Gastrocnemius medialis (tissue), 4 donors: ENCODE data around the gene ATP9A. TPM values are rescaled to one million over a fixed set of nuclear protein-coding genes. Genes with fewer than 3 reads are reported as not detected.

Experiments used
- ATAC-seq, 2 donors: fragments of 150-250 bp; one replicate each; pipeline ENCODE4 v1.9.1; 2016
- DNase-seq, 2 donors: peaks; one replicate each; pipeline ENCODE4 v3.0.0-alpha.2; 2019
- H3K27ac ChIP-seq, 4 donors: fragments of 200-600 bp; sonication (generic); 1 replicate in 1 of 4; 2 replicates in 3 of 4; pipeline ENCODE4 v1.5.1; 2016 to 2018; ENCODE audit warnings: mild to moderate bottlenecking in 2 of 4, moderate library complexity in 1 of 4
- H3K27me3 ChIP-seq, 3 donors: fragments of 200-600 bp; sonication (generic) in 2 of 3; 1 replicate in 1 of 3; 2 replicates in 2 of 3; pipeline versions ENCODE4 v1.5.1 to v1.6.0; 2016 to 2019; ENCODE audit warnings: mild to moderate bottlenecking in 1 of 3, moderate library complexity in 1 of 3
- H3K36me3 ChIP-seq, 2 donors: fragments of 200-600 bp; sonication (generic) in 1 of 2; one replicate each; pipeline ENCODE4 v1.5.1; 2017 to 2018
- H3K4me1 ChIP-seq, 2 donors: fragments of 200-600 bp; sonication (generic) in 1 of 2; one replicate each; pipeline ENCODE4 v1.5.1; 2016 to 2017; ENCODE audit warnings: mild to moderate bottlenecking in 2 of 2
- H3K4me3 ChIP-seq, 4 donors: fragments of 200-600 bp; sonication (generic) in 3 of 4; 1 replicate in 1 of 4; 2 replicates in 3 of 4; pipeline ENCODE4 v1.5.1; 2016 to 2019; ENCODE audit warnings: mild to moderate bottlenecking in 2 of 4
- H3K9me3 ChIP-seq, 3 donors: fragments of 200-600 bp; sonication (generic) in 2 of 3; 1 replicate in 1 of 3; 2 replicates in 2 of 3; pipeline ENCODE4 v1.5.1; 2016 to 2019
- POLR2A ChIP-seq, 2 donors: fragments of 450-650 bp; IDR thresholded peaks; one replicate each; pipeline ENCODE4 v1.6.1; 2017; ENCODE audit warnings: antibody characterized with exemption in 2 of 2, mild to moderate bottlenecking in 2 of 2, moderate library complexity in 2 of 2
- in situ Hi-C, 4 donors: fragments of 200-750 bp; cut with MboI; loops; one replicate each; pipeline versions ENCODE4 v1.15.0 to v1.8.0; 2017; ENCODE audit warnings: low sequenced_read_pairs in 4 of 4
- intact Hi-C: fragments of 100-400 bp; cut with DNase I; formaldehyde crosslinking; loops from one replicate; pipeline ENCODE4 v1.15.1; 2023; ENCODE audit warnings: low total_unique reads
- total RNA-seq, 4 donors: library from RNA; depleted of rRNA; stranded (reverse); fragments of >200 nt; gene quantifications; one replicate each; pipeline versions ENCODE4 v1.1.0 to v1.2.3, GENCODE V29; 2016
- TF ChIP-seq, protein P1 (sequence below), 5 experiments: fragments of 450-650 bp in 3 of 5; fragments of 200-600 bp in 2 of 5; sonication (generic) in 2 of 5; IDR thresholded peaks in 4 of 5; conservative IDR thresholded peaks in 1 of 5; 1 replicate in 4 of 5; 2 replicates in 1 of 5; pipeline ENCODE4 v1.5.1; 2016 to 2019; ENCODE audit warnings: antibody characterized with exemption in 5 of 5, mild to moderate bottlenecking in 3 of 5, moderate library complexity in 3 of 5

The ATP9A gene
- total RNA-seq, 4 donors from 2014 or later = 11.8 to 34.8 (median 20.8) TPM

- DNase-seq (no peak), ATAC-seq (no peak)
- Histone ChIP-seq H3K4me3 (no peak overlapping the region), H3K27ac (no peak overlapping the region), H3K36me3 (no peaks in the 10 kb centered on the region), H3K4me1 (no peaks in the 10 kb centered on the region), H3K27me3 (no peaks in the 10 kb centered on the region), H3K9me3 (no peaks in the 10 kb centered on the region)
- TF ChIP-seq, protein P1, sequence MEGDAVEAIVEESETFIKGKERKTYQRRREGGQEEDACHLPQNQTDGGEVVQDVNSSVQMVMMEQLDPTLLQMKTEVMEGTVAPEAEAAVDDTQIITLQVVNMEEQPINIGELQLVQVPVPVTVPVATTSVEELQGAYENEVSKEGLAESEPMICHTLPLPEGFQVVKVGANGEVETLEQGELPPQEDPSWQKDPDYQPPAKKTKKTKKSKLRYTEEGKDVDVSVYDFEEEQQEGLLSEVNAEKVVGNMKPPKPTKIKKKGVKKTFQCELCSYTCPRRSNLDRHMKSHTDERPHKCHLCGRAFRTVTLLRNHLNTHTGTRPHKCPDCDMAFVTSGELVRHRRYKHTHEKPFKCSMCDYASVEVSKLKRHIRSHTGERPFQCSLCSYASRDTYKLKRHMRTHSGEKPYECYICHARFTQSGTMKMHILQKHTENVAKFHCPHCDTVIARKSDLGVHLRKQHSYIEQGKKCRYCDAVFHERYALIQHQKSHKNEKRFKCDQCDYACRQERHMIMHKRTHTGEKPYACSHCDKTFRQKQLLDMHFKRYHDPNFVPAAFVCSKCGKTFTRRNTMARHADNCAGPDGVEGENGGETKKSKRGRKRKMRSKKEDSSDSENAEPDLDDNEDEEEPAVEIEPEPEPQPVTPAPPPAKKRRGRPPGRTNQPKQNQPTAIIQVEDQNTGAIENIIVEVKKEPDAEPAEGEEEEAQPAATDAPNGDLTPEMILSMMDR (IDR thresholded peaks at IDR 0.05 in 4 of 5, conservative IDR thresholded peaks at IDR 0.05 in 1 of 5) = no peak
- no peak for TF ChIP-seq POLR2A (IDR thresholded peaks at IDR 0.05)
- in situ Hi-C loops = no loop called here
- intact Hi-C loops = no loop called here
Observed at GRCh38 chr20:51697096-51697826, 70.9 kb downstream of the ATP9A start.

DNA sequence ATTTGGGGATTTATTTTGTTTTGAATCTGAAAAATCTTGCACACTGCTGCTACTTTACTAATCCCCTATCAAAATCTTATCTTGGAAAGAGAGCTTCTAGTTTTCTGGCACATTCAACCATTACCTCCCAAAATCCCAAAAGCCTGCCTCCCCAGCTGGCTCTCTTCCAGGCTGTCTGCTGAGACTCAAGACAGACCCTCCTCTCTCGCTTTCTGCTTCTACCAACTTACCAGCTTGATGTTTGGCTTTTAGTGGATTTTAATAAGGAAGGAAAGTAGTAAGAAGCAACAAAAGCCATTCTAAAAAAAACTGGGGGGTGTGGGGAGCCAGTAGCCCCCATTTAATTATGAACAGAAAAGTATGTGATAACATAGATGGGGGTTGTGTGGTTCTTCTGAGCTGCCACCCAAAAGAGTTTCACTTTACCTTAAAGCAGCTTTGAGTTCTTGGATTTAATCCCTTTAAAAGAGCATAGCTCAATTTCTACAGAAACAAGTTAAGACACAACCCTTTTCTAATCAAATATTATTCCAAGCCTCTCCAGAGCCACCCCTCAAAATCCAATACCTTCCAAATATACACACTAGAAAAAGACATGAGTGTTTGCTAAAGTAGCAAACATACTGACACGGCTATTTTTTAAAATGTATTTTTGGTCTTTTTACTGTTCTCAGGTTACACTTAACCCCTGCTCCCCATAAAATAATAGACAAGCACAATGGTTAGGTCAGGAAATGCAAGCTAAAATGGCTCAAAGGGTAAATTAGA is 71.7 kb downstream of the ATP9A start:
- Histone ChIP-seq H3K27me3 (no peaks in the 10 kb centered on the region), H3K36me3 (no peaks in the 10 kb centered on the region), H3K4me3 (no peak overlapping the region), H3K4me1 (no peaks in the 10 kb centered on the region), H3K27ac (no peak overlapping the region), H3K9me3 (no peaks in the 10 kb centered on the region)
- intact Hi-C loops (no loop called here), in situ Hi-C loops (no loop called here)
- no peak for TF ChIP-seq POLR2A (IDR thresholded peaks at IDR 0.05)
- TF ChIP-seq, protein P1 (IDR thresholded peaks at IDR 0.05 in 4 of 5, conservative IDR thresholded peaks at IDR 0.05 in 1 of 5) = no peak
- no peak for ATAC-seq
- DNase-seq = no peak

DNA sequence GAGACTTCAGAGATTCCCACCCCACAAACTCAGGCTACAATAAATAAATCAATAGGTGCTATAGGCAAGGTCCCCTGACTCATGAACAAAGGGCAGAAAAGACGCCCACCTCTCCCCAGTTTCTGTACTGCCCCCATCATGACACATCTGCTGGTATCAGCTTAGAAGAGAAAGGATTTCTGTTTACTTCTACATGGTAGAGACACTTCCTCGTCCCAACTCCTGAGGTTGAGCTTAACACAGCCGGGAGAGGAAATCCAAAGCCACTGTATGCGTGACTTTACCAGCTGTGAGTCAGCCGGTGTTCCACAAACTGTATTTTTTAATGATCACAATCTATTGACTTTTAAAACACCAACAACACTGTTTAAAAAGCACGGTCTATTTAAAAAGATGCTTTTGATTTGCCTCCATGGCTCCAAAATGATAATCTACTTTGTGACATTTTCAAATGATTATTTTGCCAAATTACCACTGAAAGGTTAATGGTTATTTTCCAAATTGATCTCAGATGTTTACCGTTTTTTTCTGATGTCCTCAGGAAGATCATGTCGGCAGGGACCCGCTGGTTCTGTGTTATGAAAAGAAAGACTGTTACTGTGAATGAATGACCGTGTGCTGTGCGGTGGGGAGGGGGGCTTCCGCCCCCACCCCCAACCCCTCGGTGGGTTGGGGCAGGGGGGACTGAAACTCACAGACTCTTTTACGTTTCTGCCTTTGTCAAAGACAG is 72.5 kb downstream of the ATP9A start:
- Histone ChIP-seq H3K4me3 (no peak overlapping the region), H3K27ac (no peak overlapping the region), H3K27me3 (no peaks in the 10 kb centered on the region), H3K36me3 (no peaks in the 10 kb centered on the region), H3K9me3 (no peaks in the 10 kb centered on the region), H3K4me1 (no peaks in the 10 kb centered on the region)
- in situ Hi-C loops = no loop called here
- TF ChIP-seq, protein P1 (IDR thresholded peaks at IDR 0.05 in 4 of 5, conservative IDR thresholded peaks at IDR 0.05 in 1 of 5) = no peak
- TF ChIP-seq POLR2A (IDR thresholded peaks at IDR 0.05) = no peak
- intact Hi-C loops = no loop called here
- DNase-seq (no peak), ATAC-seq (no peak)

DNA sequence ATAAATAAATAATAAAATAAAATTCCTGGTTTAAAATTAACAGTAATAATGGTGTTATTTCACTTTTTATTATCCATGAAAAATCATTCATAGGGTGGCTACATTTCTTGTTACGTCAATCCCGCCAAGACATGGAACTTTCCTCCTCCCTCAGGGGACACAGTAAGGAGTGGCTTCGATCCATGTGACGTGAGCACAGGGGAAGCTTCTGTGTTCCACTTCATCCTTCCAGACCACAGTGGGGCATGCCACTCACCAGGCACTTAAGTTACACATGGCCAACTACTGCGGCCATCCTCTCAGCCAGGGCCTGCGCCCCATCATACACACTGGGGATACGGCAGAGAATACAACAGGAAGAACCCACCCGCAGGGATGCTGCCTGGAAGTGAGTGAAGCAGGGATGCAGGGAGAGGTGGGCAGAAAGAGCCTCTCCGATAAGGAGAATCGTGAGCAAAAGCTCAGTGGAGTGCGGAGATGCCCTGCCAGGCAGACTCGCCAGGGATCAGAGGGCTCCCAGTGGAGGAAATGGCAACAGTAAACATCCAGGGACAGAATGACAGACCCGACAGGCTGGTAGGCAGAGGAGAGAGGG is 75.3 kb downstream of the ATP9A start:
- no peak overlapping the region for H3K4me3 ChIP-seq
- intact Hi-C loops (no loop called here), in situ Hi-C loops (no loop called here)
- H3K4me1 ChIP-seq = no peaks in the 10 kb centered on the region
- peaks cover 0 to 7% of the 10 kb centered on the region in 2 donors for H3K36me3 ChIP-seq
- DNase-seq (no peak), ATAC-seq (no peak)
- TF ChIP-seq, protein P1 (IDR thresholded peaks at IDR 0.05 in 4 of 5, conservative IDR thresholded peaks at IDR 0.05 in 1 of 5) = no peak
- no peak for TF ChIP-seq POLR2A (IDR thresholded peaks at IDR 0.05)
- no peaks in the 10 kb centered on the region for H3K9me3 ChIP-seq
- H3K27ac ChIP-seq = no peak overlapping the region
- no peaks in the 10 kb centered on the region for H3K27me3 ChIP-seq
